Keratinocyte (primary cell): ENCODE data around the gene ZNF41. TPM values are rescaled to one million over a fixed set of nuclear protein-coding genes. Genes with fewer than 3 reads are reported as not detected.

ENCODE experiments used
- DNase-seq: peaks from one replicate; pipeline ENCODE4 v3.0.0-alpha.2; 2011; ENCODE audit warnings: low read depth, missing footprints, low spot score
- FAIRE-seq: peaks from 2 replicates; lab custom pipeline; 2011; peaks lifted over from hg19 to GRCh38; lab: Jason Lieb, UNC
- H2AFZ ChIP-seq: 2 replicates; pipeline ENCODE4 v1.6.0; 2012; ENCODE audit warnings: low read length, control low read depth, inconsistent platforms; ENCODE audit not compliant: control insufficient read depth
- H3K27ac ChIP-seq: 2 replicates; pipeline ENCODE4 v1.5.1; 2011; ENCODE audit warnings: low read length; ENCODE audit not compliant: control insufficient read depth, insufficient read depth
- H3K27me3 ChIP-seq: 3 replicates; pipeline ENCODE4 v1.6.0; 2011; ENCODE audit warnings: low read length; ENCODE audit not compliant: control insufficient read depth, insufficient read depth; ENCODE audit errors: extremely low read depth
- H3K36me3 ChIP-seq, 2 experiments: 2 replicates in 1 of 2; 3 replicates in 1 of 2; pipeline ENCODE4 v1.5.1; 2011; ENCODE audit warnings: low read length in 2 of 2, mild to moderate bottlenecking in 1 of 2; ENCODE audit not compliant: control insufficient read depth in 2 of 2, insufficient read depth in 2 of 2; ENCODE audit errors: extremely low read depth in 1 of 2
- H3K4me1 ChIP-seq: 3 replicates; pipeline ENCODE4 v1.5.1; 2011; ENCODE audit warnings: low read length; ENCODE audit not compliant: control insufficient read depth, insufficient read depth; ENCODE audit errors: extremely low read depth
- H3K4me2 ChIP-seq: 3 replicates; pipeline ENCODE4 v1.6.0; 2011; ENCODE audit warnings: low read depth, low read length; ENCODE audit not compliant: control insufficient read depth, insufficient read depth; ENCODE audit errors: extremely low read depth
- H3K4me3 ChIP-seq, 3 experiments: fragments of 200-600 bp in 1 of 3; sonication (generic) in 1 of 3; 2 replicates in 2 of 3; 3 replicates in 1 of 3; pipeline ENCODE4 v1.5.1; 2011 to 2016; ENCODE audit warnings: low read length in 3 of 3, mild to moderate bottlenecking in 3 of 3, control low read depth in 2 of 3, inconsistent platforms in 1 of 3, low read depth in 1 of 3, mixed read lengths in 1 of 3, mixed run types in 1 of 3, moderate library complexity in 1 of 3; ENCODE audit not compliant: control insufficient read depth in 2 of 3, insufficient read depth in 2 of 3; ENCODE audit errors: extremely low read depth in 1 of 3
- H3K79me2 ChIP-seq: 2 replicates; pipeline ENCODE4 v1.6.0; 2012; ENCODE audit warnings: low read length; ENCODE audit not compliant: control insufficient read depth, insufficient read depth
- H3K9ac ChIP-seq: 3 replicates; pipeline ENCODE4 v1.6.0; 2011; ENCODE audit warnings: low read length; ENCODE audit not compliant: control insufficient read depth, insufficient read depth; ENCODE audit errors: extremely low read depth
- H3K9me1 ChIP-seq: 3 replicates; pipeline ENCODE4 v1.6.0; 2011; ENCODE audit warnings: low read length; ENCODE audit not compliant: control insufficient read depth, insufficient read depth; ENCODE audit errors: extremely low read depth
- H3K9me3 ChIP-seq: 2 replicates; pipeline ENCODE4 v1.5.1; 2012; ENCODE audit warnings: low read depth, low read length; ENCODE audit not compliant: control insufficient read depth
- H4K20me1 ChIP-seq: 3 replicates; pipeline ENCODE4 v1.6.0; 2011; ENCODE audit warnings: low read length; ENCODE audit not compliant: control insufficient read depth, insufficient read depth; ENCODE audit errors: extremely low read depth
- CTCF ChIP-seq, 3 experiments: IDR thresholded peaks in 1 of 3; conservative IDR thresholded peaks in 1 of 3; optimal IDR thresholded peaks in 1 of 3; 2 replicates in 2 of 3; 3 replicates in 1 of 3; pipeline versions ENCODE3 to v1.5.1; 2011; ENCODE audit warnings: low read length in 3 of 3, mild to moderate bottlenecking in 3 of 3, moderate library complexity in 2 of 3, control low read depth in 1 of 3, inconsistent platforms in 1 of 3; ENCODE audit not compliant: insufficient read depth in 2 of 3; ENCODE audit errors: extremely low read depth in 1 of 3
- EZH2 ChIP-seq: IDR thresholded peaks from one replicate; pipeline ENCODE4 v1.6.1; 2012; ENCODE audit warnings: inconsistent platforms, mild to moderate bottlenecking, low read length, moderate library complexity
- dilution Hi-C: fragments of 300-500 bp; cut with MboI; formaldehyde crosslinking; loops from one replicate; pipeline ENCODE4 v1.7.0; 2020; ENCODE audit warnings: low sequenced_read_pairs; ENCODE audit not compliant: extremely low pct_ligation_motif_present
- polyA plus RNA-seq, 5 experiments: library from polyadenylated mRNA; depleted of rRNA in 3 of 5; stranded (reverse) in 3 of 5; stranded (forward) in 1 of 5; unstranded in 1 of 5; fragments of >200 nt; gene quantifications; 1 replicate in 1 of 5; 2 replicates in 3 of 5; 3 replicates in 1 of 5; pipeline versions ENCODE4 v1.2.1 to v1.2.3, GENCODE V29; 2011 to 2012; ENCODE audit warnings: missing spikeins in 2 of 5, low read depth in 1 of 5, low replicate concordance in 1 of 5

ZNF41 gene
- polyA plus RNA-seq, 1 donor (not counting 4 experiments of a cell fraction or from before 2014, with no cell fraction given), result 5.0 TPM

GRCh38 chrX:47483306-47484268 is 565 bp upstream of the ZNF41 start:
- Histone ChIP-seq H3K4me1 (peaks cover 2% of the 10 kb centered on the region), H3K9me1 (no peaks in the 10 kb centered on the region), H4K20me1 (no peaks in the 10 kb centered on the region), H3K9ac (peak overlapping the region; percentile 86), H3K4me3 (peak overlapping the region; percentile 53 to 68 (median 63)), H2AFZ (peak overlapping the region; percentile 68), H3K79me2 (peaks cover 20% of the 10 kb centered on the region), H3K9me3 (no peaks in the 10 kb centered on the region), H3K27me3 (no peaks in the 10 kb centered on the region), H3K4me2 (peak overlapping the region; percentile 86), H3K36me3 (no peaks in the 10 kb centered on the region), H3K27ac (peak overlapping the region; percentile 88)
- no peak for DNase-seq
- FAIRE-seq, result peak; percentile 17
- dilution Hi-C loops, result no loop called here
- TF ChIP-seq EZH2 (no peak), CTCF (optimal IDR thresholded peaks at IDR 0.05 in 1 of 3, IDR thresholded peaks at IDR 0.05 in 1 of 3, conservative IDR thresholded peaks at IDR 0.05 in 1 of 3; ENCODE audit: extremely low read depth in 1 of 3, insufficient read depth in 2 of 3, low read length in 3 of 3) (no peak)

DNA sequence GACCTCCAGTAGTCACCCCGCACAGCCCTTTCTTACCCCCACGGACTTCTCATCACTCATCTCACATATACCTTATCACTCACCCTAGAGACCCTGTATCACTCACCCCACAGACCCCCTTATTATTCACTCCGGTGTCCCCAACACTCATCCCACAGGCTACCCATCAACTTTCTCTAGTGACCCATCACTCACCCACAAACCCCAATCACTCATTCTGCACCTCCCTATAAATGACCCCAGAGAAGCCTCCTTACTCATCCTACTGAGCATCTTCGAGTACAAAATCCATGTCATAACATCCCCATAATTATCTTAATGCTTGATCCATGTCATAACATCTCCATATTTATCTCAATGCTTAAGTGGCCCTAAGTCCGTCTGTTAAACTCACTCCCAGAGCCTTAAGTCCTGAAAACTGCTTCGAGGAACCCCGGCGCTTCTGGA is 934 bp downstream of the ZNF41 start:
- Histone ChIP-seq H3K27ac (peak overlapping the region; percentile 88), H3K79me2 (peaks cover 20% of the 10 kb centered on the region), H4K20me1 (no peaks in the 10 kb centered on the region), H3K9me3 (no peaks in the 10 kb centered on the region), H3K9ac (peak overlapping the region; percentile 86), H3K4me1 (peaks cover 2% of the 10 kb centered on the region), H3K4me3 (peak overlapping the region; percentile 53 to 68 (median 63)), H2AFZ (peak overlapping the region; percentile 50), H3K4me2 (peak overlapping the region; percentile 71), H3K36me3 (no peaks in the 10 kb centered on the region), H3K9me1 (no peaks in the 10 kb centered on the region), H3K27me3 (no peaks in the 10 kb centered on the region)
- FAIRE-seq, result no peak
- DNase-seq, result no peak
- dilution Hi-C loops, result no loop called here
- no peak for TF ChIP-seq CTCF (optimal IDR thresholded peaks at IDR 0.05 in 1 of 3, IDR thresholded peaks at IDR 0.05 in 1 of 3, conservative IDR thresholded peaks at IDR 0.05 in 1 of 3; ENCODE audit: extremely low read depth in 1 of 3, insufficient read depth in 2 of 3, low read length in 3 of 3)
